GM21447 (cell line): ENCODE measurements around the gene PLIN3.
"Not testable (repeated sequence)": the region's sequence is repeated elsewhere in the genome, so short reads cannot be mapped to it uniquely, and the experiment has no call there.

Source experiments
- ATAC-seq: cut with Tn5 transposase; IDR thresholded peaks from one replicate; pipeline ENCODE4 v1.9.1; 2021; ENCODE audit not compliant: unreplicated experiment

The PLIN3 gene

DNA sequence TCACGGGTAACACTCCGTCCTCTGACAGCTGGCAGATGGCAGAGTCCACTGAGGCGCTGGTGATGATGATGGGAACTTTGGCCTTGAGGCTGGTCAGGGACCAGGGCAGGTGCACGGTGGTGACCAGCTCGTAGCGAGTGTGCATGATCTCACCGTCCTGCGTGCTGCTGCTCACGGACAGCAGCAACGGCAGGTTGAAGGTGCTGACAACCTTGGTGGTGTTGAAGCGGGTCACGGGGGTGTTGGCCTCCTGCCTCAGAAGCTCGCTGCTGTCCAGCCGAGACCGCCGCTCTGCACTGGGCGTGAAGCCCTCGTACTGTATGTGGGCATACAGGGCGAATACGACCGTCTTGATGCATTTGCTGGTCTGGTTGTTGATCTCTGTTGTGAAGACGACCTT lies 23.6 kb upstream of the PLIN3 start:
- no peak for ATAC-seq

DNA sequence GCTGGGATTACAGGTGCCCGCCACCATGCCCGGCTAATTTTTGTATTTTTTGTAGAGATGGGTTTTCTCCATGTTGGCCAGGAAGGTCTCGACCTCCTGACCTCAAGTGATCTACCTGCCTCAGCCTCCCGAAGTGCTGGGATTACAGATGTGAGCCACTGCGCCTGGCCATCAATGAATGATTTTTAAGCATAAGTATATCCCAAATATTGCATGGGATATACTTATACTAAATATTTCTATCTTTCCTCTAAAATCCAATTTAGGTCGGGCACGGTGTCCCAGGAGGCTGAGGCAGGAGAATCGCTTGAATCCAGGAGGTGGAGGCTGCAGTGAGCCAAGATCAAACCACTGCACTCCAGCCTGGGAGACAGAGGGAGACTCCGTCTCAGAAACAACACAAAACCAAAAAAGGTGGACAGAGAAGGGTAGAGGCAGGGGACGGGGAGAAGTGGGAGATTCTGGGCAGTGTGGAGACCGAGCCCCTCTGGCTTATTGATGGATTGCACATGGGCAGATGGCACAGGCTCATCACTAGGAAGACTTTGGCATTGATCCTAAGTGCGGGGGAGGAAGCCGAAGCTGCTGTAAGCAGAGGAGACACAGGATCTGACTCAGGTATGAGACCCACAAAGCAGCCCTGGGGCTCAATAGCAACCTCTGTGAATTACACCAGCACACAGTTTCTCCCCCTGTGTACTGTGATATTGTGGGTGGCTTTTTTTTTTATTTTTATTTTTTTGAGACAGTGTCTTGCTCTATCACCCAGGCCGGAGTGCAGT lies 21.8 kb upstream of the PLIN3 start:
- ATAC-seq: no peak

DNA sequence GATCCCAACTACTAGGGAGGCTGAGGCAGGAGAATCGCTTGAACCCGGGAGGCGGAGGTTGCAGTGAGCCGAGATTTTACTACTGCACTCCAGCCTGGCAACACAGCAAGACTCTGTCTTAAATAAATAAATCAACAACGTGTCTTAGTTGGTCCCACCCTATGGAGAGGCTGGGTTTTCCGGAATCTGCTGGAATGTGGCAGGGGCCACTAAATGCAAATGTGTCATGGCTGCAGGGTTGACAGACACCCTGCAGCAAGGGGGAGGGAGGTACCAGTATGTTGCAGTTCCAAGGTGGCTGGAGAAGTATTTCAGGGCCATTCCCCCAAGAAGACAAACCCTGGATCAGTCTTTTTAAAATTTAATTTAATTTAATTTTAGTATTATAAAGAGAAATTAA lies 20.3 kb upstream of the PLIN3 start:
- not testable (repeated sequence) for ATAC-seq

DNA sequence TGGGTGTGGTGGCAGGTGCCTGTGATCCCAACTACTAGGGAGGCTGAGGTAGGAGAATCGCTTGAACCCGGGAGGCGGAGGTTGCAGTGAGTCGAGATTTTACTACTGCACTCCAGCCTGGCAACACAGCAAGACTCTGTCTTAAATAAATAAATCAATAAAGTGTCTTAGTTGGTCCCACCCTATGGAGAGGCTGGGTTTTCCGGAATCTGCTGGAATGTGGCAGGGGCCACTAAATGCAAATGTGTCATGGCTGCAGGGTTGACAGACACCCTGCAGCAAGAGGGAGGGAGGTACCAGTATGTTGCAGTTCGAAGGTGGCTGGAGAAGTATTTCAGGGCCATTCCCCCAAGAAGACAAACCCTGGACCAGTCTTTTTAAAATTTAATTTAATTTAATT lies 17.5 kb upstream of the PLIN3 start:
- ATAC-seq: not testable (repeated sequence)

DNA sequence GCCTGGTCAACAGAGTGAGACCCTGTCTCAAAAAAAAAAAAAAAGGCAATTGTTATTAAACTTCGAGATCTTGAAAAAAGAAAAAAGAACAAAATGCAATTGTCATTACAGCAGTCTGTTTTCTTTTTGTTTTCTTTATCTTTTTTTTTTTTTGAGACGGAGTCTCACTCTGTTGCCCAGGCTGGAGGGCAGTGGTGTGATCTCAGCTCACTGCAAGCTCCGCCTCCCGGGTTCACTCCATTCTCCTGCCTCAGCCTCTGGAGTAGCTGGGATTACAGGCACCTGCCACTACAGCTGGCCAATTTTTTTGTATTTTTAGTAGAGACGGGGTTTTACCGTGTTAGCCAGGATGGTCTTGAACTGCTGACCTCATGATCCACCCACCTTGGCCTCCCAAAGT lies 15.4 kb upstream of the PLIN3 start:
- ATAC-seq: not testable (repeated sequence)

DNA sequence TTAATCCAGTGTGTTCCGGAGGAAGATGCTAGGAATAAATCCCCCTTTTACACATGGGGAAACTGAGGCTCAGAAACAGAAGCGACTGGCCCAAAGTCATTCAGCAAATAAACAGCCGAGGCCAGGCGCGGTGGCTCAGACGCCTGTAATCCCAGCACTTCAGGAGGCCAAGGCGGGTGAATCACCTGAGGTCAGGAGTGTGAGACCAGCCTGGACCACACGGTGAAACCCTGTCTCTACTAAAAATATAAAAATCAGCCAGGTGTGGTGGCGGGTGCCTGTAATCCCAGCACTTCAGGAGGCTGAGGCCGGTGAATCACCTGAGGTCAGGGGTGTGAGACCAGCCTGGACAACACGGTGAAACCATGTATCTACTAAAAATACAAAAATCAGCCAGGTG lies 11.6 kb upstream of the PLIN3 start:
- no peak for ATAC-seq

DNA sequence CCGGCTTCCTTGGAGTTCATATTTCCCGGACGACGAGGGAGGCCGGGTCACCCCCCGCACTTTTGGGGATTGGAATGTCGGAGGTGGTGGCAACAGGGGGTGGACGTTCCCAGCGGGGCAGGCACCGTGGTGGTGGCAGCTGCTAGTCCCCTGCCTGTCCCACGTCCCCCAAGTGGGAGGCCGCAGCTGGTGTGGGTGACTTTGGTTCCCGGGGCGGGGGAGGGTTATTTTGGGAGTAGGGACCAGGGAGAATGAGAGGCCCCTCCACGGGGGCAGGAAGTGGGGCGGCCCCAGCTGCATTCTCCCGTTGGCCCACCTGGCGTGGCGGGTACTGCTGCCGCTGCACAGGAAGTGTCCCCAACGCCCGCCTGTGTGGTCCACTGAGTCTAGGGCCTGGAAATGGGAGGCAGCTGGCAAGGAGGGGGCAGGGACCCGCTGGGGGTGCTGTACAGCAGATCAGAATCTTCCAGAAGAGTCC lies 11.1 kb upstream of the PLIN3 start:
- no peak for ATAC-seq

DNA sequence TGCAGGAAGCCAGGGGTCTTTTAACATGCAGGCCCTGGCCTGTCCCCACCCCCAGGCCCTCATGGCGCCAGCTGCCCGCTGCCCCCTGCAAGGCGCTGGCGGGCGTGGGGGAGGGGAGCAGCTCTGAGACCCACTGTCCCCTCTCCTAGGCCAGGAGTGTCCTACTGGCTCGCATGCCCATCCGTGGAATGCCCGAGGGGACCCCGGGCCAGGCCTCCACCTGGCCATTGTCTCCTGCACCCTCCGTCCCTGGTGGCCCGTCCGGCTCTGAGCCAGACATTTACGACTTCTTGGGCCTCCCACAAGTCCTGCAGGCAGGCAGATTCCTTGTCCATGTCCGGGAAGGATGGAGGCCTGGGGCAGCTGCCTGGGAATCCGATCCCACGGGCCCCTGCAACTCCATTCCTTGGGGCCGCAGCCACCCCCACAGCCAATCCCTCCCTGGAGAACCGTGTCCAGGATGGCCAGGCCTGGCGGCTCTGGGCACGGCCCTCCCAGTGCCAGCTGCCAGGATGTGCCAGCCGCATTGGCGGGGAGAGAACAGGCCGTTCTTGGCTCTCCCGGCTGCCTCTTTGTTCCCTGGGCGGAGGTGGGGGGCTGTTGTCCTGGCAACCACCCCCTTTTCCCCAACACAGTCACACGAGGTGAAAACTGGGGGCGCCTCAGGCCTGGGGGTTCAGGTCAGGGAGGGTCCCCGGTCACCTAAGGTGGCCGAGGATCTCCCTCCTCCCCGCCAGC lies 10.5 kb upstream of the PLIN3 start:
- ATAC-seq: no peak

DNA sequence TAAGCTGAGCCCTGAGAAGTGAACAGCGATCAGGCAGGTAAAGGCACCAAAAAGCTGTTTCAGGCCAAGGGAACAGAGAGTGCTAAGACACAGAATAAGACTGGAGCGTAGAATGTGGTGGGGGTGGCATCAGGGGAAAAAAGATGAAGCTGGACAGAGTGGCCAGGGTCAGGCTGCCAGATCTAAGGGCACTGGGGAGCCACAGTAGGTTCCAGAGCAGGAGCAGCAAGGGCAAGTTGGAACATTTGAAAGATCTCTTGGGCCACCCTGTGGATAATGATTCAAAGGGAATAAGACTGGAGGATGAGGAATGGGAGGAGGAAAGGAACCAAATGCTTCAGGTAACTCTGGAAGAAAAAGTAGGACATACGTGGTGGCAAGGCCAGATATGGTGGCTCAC lies 6.5 kb upstream of the PLIN3 start:
- no peak for ATAC-seq

DNA sequence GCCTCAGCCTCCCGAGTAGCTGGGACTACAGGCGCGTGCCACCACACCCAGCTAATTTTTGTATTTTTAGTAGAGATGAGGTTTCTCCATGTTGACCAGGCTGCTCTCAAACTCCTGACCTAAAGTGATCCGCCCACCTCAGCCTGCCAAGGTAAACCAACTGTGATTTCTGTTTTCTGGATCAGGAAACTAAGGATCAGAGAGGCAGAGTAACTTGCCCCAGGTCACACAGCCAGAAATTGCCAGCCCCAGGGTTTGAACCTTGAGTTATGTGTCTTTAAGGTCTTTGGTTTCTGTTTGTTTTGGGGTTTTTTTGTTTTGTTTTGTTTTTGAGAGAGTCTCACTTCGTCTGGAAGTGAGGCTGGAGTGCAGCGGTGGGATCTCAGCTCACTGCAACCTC lies 4.2 kb upstream of the PLIN3 start:
- no peak for ATAC-seq

DNA sequence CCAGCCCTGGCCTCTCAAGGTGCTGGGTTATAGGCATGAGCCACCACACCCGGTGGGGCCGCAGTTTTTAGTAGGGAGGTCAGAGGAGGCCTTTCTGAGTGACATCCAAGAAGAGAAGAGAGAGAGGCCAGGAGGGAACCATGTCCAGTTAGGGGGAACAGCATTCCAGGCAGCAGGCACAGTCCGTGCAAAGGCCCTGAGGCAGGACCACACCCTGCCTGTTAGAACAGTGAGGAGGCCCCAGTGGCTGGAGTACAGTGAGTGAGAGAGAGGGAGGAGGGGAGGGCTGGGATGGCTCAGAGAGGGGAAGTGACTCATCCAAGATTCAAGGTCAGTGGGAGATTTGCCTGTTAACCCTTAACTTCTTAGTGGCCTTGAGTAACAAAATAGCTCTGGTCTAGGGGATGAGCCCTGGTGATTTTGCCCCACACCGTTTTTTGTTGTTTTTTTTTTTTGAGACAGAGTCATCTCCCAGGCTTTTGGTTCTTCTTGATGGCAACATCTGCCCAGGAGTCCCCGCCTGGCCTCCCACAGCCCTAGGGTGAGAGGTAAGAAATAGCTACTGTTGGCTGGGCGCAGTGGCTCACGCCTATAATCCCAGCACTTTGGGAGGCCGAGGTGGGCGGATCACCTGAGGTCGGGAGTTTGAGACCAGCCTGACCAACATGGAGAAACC lies 2.7 kb upstream of the PLIN3 start:
- ATAC-seq: no peak

DNA sequence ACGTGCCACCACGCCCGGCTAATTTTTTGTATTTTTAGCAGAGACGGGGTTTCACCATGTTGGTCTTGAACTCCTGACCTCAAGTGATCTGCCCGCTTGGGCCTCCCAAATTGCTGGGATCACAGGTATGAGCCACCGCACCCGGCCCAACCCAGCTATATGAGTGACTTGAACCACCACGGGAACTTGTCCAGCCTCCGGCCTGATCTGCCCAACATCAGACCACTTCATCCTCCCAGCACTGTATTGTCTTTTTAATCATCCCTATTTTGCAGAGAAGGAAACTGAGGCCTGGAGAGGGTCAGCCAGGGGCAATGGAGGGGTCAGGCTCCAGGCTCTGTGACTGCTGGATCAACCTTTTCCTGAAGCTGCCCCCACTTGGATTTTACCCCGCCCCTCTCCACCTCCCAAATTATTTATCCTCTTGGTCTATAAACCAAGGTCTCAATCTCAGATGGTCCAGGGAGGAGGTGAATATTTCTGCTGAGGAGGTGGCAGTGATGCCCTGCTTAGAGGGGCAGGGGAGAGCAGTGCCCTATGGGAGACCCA lies 893 bp upstream of the PLIN3 start:
- ATAC-seq: no peak

DNA sequence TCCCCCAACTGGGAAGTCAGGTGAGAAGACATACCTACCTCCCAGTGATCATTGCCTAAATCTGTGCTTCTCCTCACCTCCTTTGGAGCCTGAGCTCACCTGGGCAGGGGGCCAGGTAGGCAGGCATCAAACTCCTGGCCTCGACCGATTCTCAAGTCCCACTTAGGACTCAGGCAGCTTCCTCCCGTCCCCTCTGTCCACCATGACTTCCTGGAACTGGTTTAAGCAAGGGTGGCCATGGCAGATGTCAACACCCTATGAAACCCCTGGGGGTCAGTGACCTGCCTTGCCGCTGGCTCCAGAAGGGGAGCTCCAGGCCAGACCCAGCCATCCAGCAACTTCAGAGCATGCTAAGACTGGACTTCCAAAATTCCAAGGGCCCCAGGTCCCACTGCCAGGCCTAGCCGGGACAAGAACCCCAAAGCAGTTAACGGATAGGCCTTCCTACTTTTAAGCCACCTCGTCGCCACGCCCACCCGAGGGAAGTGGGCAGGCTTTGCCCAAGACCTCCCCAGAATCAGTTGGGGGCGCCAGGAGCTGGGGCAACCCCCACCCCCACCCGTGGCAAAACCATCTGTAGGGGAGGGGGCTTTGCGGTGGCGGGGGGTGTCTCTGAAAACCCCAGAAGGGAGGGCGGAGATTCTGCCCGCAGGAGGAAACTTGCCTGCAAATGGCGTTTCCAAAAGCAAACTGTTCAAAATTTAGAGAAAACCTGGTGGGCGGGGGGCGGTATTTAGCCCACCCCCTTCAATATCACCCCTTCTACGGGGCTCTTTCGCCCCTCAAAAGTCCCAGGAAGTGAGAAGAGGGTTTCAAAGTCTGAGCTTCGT lies 657 bp downstream of the PLIN3 start:
- no peak for ATAC-seq

DNA sequence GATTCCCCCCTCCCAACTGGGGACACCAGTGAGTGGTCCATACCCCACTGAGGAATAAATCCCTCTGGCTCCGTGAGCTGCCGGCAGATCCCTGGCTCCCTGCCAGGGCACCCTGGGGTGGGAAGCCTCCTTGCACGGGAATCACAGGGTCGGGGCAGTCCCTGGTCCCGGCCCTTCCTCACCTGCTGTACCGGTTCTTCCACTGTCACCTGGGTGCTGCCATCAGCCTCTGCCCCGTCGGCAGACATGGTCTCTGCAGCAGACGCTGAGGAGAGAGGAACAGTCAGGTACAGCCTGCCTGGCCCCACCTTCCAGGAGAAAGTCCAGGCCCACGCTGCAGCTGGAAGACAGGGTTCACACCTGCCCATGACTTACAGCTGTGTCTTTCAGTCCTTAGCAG lies 6.3 kb downstream of the PLIN3 start:
- no peak for ATAC-seq

DNA sequence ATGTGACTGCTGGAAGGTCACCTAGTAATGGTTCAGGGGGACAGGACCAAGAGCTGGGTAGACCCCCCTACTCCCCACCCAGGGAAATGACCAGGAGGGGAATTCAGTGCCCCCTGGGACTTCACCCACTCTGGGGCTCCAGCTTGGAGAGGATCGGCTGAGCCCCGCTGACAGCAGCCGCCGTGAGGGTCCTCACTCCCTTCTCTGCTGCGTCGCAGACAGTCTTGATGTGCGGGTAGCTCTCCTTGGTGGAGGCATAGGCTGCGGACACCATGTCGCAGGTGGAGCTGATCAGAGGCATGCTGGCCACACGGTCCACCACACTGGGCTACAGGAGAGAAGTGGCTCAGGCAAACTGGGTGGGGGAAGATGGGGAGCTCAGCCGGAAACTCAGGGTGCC lies 7.8 kb downstream of the PLIN3 start:
- ATAC-seq: no peak

DNA sequence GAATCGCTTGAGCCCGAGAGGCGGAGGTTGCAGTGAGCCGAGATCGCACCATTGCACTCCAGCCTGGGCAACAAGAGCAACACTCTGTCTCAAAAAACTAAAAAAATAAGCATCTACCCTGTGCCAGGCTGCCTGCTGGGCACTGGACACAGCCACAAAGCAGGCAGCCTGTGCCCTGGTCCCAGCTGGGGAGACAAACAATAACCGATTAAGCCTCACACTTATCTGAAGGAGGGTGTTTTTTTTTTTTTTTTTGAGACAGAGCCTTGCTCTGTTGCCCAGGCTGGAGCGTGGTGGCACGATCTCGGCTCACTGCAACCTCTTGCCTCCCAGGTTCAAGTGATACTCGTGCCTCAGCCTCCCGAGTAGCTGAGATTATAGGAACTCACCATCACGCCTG lies 11.0 kb downstream of the PLIN3 start:
- ATAC-seq: not testable (repeated sequence)

DNA sequence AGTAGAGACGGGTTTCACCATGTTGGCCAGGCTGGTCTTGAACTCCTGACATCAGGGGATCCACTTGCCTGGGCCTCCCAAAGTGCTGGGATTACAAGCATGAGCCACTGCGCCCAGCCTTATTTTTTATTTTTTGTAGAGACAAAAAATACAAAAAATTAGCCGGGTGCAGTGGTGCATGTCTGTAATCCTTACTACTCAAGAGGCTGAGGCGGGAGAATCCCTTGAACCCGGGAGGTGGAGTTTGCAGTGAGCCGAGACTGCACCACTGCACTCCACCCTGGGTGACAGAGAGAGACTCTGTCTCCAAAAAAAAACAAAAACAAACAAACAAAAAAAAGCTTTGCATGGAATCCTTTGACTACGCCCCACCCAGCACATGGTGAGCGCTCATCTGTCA lies 14.0 kb downstream of the PLIN3 start:
- not testable (repeated sequence) for ATAC-seq

DNA sequence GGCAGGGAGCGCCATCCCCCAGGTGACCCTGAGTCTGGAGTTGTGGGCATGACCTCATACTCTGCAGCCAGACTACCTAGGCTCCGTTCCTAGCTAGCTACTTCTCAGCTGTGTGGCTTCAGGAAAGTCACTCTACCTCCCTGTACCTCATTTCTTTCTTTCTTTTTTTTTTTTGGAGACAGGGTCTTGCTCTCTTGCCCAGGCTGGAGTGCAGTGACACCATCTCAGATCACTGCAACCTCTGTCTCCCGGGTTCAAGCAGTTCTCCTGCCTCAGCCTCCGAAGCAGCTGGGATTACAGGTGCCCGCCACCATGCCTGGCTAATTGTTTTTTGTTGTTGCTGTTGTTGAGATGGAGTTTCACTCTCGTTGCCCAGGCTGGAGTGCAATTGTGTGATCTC lies 15.0 kb downstream of the PLIN3 start:
- no peak for ATAC-seq

DNA sequence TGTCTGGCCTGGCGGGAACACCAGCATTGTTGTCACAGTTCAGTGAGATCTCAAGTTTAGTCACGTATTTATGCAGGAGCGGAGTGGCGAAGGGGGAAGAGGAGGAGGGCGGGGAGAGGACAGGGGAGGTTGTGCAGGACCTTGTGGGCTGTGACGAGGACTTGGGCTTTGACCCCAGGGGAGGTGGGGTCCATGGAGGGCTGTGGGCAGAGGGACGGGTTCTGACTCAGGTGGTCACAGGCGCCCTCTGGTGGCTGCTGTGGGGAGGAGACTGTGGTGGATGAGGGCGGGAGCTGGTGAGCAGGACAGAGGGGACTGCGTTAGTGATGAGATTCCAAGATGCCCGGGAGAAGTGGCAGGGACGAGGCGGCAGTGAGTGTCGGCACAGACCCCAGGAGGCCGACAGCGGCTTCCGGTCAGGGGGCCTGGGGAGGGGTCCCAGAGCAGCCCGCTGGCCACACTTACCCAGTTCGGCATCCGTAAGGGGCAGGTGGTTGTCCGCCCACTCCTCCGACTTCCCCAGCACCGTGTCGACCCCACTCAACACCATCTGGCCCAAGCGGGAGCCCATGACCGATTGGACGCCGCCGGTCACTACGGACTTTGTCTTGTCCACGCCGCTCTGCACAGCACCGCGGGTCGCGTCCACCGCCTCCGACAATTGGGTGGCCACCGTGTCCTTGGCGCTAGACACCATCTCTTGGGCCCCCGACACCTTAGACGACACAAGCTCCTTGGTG lies 15.7 kb downstream of the PLIN3 start:
- no peak for ATAC-seq

DNA sequence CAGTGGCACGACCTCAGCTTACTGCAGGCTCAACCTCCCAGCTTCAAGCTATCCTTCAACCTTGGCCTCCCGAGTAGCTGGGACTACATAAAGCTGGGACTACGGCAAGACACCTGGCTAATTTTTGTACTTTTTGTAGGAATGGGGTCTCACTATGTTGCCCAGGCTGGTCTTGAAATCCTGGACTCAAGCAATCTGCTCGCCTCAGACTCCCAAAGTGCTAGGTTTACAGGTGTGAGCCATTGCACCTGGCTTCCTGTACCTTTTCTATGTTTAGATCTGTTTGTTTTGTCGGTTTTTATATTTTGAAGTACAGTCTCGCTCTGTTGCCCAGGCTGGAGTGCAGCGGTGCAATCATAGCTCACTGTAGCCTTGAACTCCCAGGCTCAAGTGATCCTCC lies 18.4 kb downstream of the PLIN3 start:
- no peak for ATAC-seq
